AG20443 (cell line): Measurements from ENCODE around the gene TULP4.

Experiments used
- DNase-seq: peaks from one replicate; pipeline ENCODE4 v3.0.0; 2012; ENCODE audit warnings: low spot score, mixed read lengths

TULP4 gene

DNA sequence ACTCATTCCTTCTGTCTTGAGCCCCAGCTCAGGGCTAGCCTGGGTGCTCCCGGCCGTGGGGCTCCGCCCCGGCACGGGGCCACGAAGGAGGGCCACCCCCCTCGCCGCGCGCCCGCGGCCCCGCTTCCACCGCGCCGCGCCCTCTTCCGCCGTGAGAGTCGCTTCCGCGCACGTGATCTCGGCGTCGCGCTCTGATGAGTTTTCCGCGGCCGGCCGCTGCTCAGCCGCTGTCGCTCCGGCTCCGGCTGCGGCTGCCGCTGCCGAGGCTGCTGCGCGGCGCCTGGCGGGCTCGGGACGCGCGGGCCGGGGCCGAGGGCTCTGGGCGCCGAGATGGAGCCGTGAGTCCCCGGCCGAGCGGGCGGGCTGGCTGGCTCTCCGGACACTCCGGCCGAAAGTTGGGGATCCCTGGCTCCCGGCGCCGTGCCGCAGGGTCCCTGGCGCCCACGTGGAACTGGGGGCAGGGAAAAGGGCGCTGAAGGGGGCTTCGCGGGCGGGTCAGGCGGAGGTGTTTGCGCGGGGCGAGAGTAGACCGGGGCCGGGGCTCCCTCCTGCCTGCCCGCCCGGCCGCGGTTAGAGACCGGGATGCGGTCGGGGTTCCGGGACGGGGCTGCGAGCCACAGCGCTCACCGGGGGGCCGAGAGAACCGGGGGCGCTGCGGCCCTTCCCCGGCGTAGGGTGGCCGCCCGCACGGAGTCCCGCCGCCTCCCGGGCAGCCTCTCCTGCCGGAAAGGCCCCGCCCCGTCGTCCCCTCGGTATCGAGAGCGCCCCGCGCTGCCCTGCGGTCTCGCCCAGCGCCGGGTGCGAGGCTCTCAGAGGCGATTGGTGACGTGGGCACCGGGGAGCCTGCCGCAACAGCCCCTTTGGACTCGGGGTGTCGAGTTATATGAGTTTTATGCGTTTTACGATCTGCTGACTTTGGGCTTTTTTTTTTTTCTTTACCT lies 247.9 kb downstream of the TULP4 start, which contains the start of gene TMEM181:
Gene TMEM181, plus strand, starts transcription at position 197 of the 941 bp plus-strand sequence. Its CDS starts 134 bp downstream, at position 331.
- peak; percentile 96 for DNase-seq

GRCh38 chr6:158560836-158561320 lies 248.6 kb downstream of the TULP4 start:
- peak; percentile 52 for DNase-seq
